Hippocampal formation (tissue), 2 donors: ENCODE results near the gene H2AZ2.
"Not testable (repeated sequence)": the region's sequence is repeated elsewhere in the genome, so short reads cannot be mapped to it uniquely, and the experiment has no call there.

Source experiments
- DNase-seq, 2 donors: peaks; one replicate each; lab custom pipeline; 2025; lab: John Stamatoyannopoulos, UW

H2AZ2 gene

GRCh38 chr7:44814919-44815318 is 33.0 kb downstream of the H2AZ2 start:
- DNase-seq = no peak

- DNase-seq = no peak
These were observed 36.3 kb downstream of the H2AZ2 start for GRCh38 chr7:44811571-44811970.

- no peak for DNase-seq
These were observed 36.8 kb downstream of the H2AZ2 start for GRCh38 chr7:44811093-44811492.

GRCh38 chr7:44808914-44809393 is 38.9 kb downstream of the H2AZ2 start:
- DNase-seq = no peak

- DNase-seq = no peak
These were observed 41.9 kb downstream of the H2AZ2 start for GRCh38 chr7:44805950-44806349.

GRCh38 chr7:44803828-44804519 is 43.9 kb downstream of the H2AZ2 start:
- DNase-seq = not testable (repeated sequence)

- DNase-seq = no peak
These were observed 45.4 kb downstream of the H2AZ2 start for GRCh38 chr7:44802418-44803025.

GRCh38 chr7:44801890-44802289 is 46.0 kb downstream of the H2AZ2 start:
- DNase-seq = no peak

GRCh38 chr7:44799939-44800338 is 47.9 kb downstream of the H2AZ2 start:
- DNase-seq = no peak

GRCh38 chr7:44798649-44799305 is 49.1 kb downstream of the H2AZ2 start:
- DNase-seq = no peak

GRCh38 chr7:44797329-44798258 is 50.3 kb downstream of the H2AZ2 start:
- peak; percentile 83 to 85 for DNase-seq

- peak; percentile 91 to 96 for DNase-seq
These were observed 51.2 kb downstream of the H2AZ2 start, which contains the start of gene PPIA for GRCh38 chr7:44796504-44797328. Gene PPIA (plus strand): TSS chr7:44796681. CDS start chr7:44796725, 44 bp downstream.

GRCh38 chr7:44796034-44796503 is 51.8 kb downstream of the H2AZ2 start:
- DNase-seq = no peak

GRCh38 chr7:44794331-44794730 is 53.6 kb downstream of the H2AZ2 start:
- DNase-seq = no peak

GRCh38 chr7:44793919-44794318 is 54.0 kb downstream of the H2AZ2 start:
- DNase-seq = no peak

- no peak for DNase-seq
These were observed 56.3 kb downstream of the H2AZ2 start for GRCh38 chr7:44791278-44792219.

- no peak for DNase-seq
These were observed 57.9 kb downstream of the H2AZ2 start for GRCh38 chr7:44789990-44790389.

- no peak for DNase-seq
These were observed 60.1 kb downstream of the H2AZ2 start for GRCh38 chr7:44787762-44788161.

GRCh38 chr7:44787041-44787440 is 60.8 kb downstream of the H2AZ2 start:
- no peak for DNase-seq

- DNase-seq = not testable (repeated sequence)
These were observed 62.7 kb downstream of the H2AZ2 start for GRCh38 chr7:44785218-44785617.
